ENCODE results near the gene MRPL44.

DNA sequence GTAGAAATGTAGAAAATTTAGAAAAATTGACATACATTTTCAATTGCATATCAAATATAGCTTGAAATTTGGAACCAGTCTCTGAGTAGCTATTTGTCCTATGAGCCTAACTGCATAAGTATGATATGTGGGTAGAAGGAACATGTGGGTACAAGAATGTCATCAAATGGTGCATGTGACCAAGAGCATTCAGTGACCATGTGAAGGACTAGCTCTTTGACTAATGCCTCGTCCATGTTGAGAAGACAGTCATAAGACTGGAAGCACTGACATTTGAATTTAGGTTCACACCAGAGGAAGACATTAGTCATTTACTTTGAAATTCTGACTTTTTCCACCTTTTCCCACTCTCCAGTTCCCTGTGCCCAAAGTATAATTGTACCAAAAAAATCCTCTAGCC lies 12.6 kb downstream of the MRPL44 start:
- TF ChIP-seq, protein P1, sequence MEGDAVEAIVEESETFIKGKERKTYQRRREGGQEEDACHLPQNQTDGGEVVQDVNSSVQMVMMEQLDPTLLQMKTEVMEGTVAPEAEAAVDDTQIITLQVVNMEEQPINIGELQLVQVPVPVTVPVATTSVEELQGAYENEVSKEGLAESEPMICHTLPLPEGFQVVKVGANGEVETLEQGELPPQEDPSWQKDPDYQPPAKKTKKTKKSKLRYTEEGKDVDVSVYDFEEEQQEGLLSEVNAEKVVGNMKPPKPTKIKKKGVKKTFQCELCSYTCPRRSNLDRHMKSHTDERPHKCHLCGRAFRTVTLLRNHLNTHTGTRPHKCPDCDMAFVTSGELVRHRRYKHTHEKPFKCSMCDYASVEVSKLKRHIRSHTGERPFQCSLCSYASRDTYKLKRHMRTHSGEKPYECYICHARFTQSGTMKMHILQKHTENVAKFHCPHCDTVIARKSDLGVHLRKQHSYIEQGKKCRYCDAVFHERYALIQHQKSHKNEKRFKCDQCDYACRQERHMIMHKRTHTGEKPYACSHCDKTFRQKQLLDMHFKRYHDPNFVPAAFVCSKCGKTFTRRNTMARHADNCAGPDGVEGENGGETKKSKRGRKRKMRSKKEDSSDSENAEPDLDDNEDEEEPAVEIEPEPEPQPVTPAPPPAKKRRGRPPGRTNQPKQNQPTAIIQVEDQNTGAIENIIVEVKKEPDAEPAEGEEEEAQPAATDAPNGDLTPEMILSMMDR (IDR thresholded peaks at IDR 0.05), result no peak
- no peak for TF ChIP-seq ZFX (IDR thresholded peaks at IDR 0.05; ENCODE audit: borderline replicate concordance)
